Stimulated activated CD8-positive, alpha-beta memory T cell treated with anti-CD3 and anti-CD28 coated beads, Interleukin-12 subunit alpha, Interleukin-12 subunit beta, amount 100 ng/mL, for 1 hour (primary cell): ENCODE results near the gene MMP12.

ENCODE experiments used
- DNase-seq: peaks from one replicate; pipeline ENCODE4 v3.0.0-alpha.2; 2020; ENCODE audit warnings: low read depth

The MMP12 gene

GRCh38 chr11:102850973-102851745 lies 23.6 kb downstream of the MMP12 start:
- DNase-seq: no peak

- no peak for DNase-seq
Observed at GRCh38 chr11:102849311-102849710, 25.5 kb downstream of the MMP12 start.

GRCh38 chr11:102846292-102846691 lies 28.5 kb downstream of the MMP12 start:
- DNase-seq: no peak

GRCh38 chr11:102843489-102843888 lies 31.3 kb downstream of the MMP12 start, which contains the start of gene MMP3:
TSS of gene MMP3 (minus strand) at chr11:102843609. CDS start at chr11:102843546, 63 bp downstream.
- no peak for DNase-seq

- DNase-seq: no peak
Observed at GRCh38 chr11:102842930-102843329, 31.9 kb downstream of the MMP12 start.

- DNase-seq: no peak
Observed at GRCh38 chr11:102840018-102840417, 34.8 kb downstream of the MMP12 start.

- no peak for DNase-seq
Observed at GRCh38 chr11:102837646-102838045, 37.1 kb downstream of the MMP12 start.

GRCh38 chr11:102837156-102837555 lies 37.6 kb downstream of the MMP12 start:
- no peak for DNase-seq

GRCh38 chr11:102836290-102836875 lies 38.4 kb downstream of the MMP12 start:
- no peak for DNase-seq

GRCh38 chr11:102833731-102834130 lies 41.1 kb downstream of the MMP12 start:
- no peak for DNase-seq

GRCh38 chr11:102832612-102833011 lies 42.2 kb downstream of the MMP12 start:
- DNase-seq: no peak

GRCh38 chr11:102831489-102832440 lies 43.0 kb downstream of the MMP12 start:
- no peak for DNase-seq

- DNase-seq: no peak
Observed at GRCh38 chr11:102831128-102831488, 43.7 kb downstream of the MMP12 start.

- no peak for DNase-seq
Observed at GRCh38 chr11:102830001-102830727, 44.6 kb downstream of the MMP12 start.

- no peak for DNase-seq
Observed at GRCh38 chr11:102829316-102830000, 45.3 kb downstream of the MMP12 start.

GRCh38 chr11:102824556-102824955 lies 50.2 kb downstream of the MMP12 start:
- DNase-seq: no peak

- no peak for DNase-seq
Observed at GRCh38 chr11:102819491-102819890, 55.3 kb downstream of the MMP12 start.

GRCh38 chr11:102813484-102813883 lies 61.3 kb downstream of the MMP12 start:
- no peak for DNase-seq
